ENCODE data around the gene NPAS2.

NPAS2 gene

DNA sequence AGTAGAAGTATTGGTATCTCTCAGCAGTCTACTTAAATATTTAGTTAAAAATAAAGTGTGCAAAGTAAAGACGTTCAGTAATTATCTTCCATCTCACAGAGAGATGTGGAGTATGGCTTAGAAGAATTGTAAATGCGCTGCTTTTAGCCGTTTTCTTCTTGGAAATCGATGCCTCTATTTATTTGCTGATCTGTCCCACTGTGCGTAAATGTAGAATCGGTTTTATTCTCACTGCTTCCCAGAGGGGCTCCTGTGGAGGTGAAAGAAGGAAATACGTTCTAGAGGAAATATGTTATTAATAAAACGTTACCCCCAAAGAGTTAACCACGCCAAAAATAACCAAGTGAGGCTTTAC lies 1.9 kb downstream of the NPAS2 start:
- DNase-seq (ENCODE audit: low spot score) = no peak

DNA sequence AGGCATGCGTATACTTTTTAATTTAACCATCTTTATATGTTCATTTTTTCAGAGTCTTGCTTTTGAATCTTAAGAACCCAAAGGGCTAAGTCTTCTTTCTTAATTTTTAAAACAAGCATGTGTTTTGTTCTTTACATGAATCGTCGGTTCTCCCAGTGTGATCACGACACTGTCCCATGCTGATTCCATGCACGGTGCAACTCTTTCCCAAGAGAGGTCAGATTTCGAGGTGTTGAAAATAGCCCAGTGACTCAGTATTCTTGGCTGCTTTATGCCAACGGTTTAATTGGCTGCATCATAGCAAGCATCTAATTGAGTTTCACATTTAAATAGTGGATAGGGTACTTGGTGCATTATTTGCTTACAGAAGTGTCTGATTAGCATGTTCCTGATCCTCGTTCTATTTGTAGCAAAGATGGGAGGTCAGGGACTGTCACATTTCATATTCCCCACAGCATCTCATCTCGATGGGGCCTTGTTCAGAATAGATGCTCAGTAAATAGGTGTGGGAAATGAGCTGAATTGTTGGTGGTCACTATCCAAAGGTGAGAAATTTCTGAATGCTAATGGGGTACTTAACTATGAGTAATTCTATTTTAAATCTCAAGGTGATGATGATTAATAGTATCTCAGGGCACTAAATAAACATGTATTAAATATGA lies 2.8 kb downstream of the NPAS2 start:
- DNase-seq (ENCODE audit: low spot score) = no peak

GRCh38 chr2:100823665-100824438 lies 3.9 kb downstream of the NPAS2 start:
- DNase-seq (ENCODE audit: low spot score) = no peak

GRCh38 chr2:100824842-100825241 lies 4.9 kb downstream of the NPAS2 start:
- DNase-seq (ENCODE audit: low spot score) = no peak

DNA sequence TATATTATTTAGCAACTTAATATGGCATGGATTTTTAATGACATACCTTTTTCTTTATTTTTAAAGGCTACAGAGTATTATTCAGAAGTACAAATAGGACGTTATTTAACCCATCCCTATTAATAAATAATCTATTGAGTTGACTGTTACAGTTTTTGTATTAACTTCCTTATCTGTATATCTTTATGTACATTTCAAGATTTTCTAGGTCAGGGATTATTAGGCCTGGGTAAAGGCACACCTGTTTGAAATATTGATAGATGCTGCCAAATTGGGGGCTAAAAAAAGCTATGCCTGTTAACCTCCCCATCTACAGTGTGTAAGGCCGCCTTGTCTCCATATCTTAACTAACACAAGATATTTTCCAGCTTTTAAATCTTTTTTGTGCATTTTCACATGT lies 6.6 kb downstream of the NPAS2 start:
- no peak for DNase-seq (ENCODE audit: low spot score)

GRCh38 chr2:100831158-100831750 lies 11.3 kb downstream of the NPAS2 start:
- no peak for DNase-seq (ENCODE audit: low spot score)

GRCh38 chr2:100831831-100832230 lies 11.9 kb downstream of the NPAS2 start:
- DNase-seq (ENCODE audit: low spot score) = no peak

DNA sequence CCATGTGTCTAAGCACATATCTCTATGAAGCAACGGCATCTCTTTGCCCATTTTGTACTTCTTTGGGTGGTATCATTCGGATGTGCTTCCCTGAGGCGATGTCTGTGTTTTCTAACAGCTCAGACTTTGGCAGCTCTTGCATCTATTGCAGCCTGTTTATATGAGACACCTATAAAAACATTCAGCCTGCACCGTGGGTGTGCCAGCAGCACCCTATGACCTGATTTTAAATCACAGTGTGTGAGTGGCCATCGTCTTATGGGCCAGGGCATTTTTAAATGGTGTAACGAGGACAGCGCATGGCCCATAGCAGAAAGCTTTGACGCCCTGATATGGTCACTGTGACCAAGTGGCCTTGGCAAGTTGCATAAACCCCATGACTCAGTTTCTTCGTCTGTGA lies 12.9 kb downstream of the NPAS2 start:
- no peak for DNase-seq (ENCODE audit: low spot score)

- DNase-seq (ENCODE audit: low spot score) = no peak
Measured at GRCh38 chr2:100833331-100833730, 13.4 kb downstream of the NPAS2 start.

- no peak for DNase-seq (ENCODE audit: low spot score)
Measured at GRCh38 chr2:100834221-100834620, 14.3 kb downstream of the NPAS2 start.

DNA sequence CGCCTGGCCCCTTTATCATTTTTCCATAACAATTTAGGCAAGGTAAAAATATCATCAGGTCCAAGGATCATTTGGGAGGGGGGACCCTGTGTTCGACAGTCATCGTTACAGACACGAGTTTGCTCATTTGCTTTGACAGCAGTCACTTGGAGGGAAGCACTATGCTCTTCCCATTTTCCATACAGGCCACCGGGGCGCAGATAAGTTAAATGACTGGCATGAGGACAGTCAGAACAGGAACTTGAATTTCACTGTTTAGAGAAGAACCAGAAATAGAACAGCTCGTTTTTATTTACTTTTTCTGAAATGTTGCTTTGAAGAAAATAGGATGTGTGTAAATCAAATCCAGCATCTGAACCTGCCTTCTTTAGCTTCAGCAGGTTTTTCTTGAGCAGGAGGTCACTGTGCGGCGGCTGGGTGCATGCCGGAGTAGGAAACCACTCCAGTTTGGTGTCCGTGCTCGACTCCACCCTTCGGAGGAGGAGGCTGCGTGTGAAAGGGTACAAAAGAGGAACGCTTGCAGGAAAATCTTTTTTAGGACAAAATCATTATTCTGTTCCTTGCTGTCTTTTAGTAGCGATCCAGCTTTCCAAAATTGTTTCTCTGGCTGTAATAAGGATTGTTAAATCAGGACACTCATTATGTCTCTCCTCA lies 15.2 kb downstream of the NPAS2 start:
- no peak for DNase-seq (ENCODE audit: low spot score)

- no peak for DNase-seq (ENCODE audit: low spot score)
Measured at GRCh38 chr2:100840519-100840918, 20.6 kb downstream of the NPAS2 start.

DNA sequence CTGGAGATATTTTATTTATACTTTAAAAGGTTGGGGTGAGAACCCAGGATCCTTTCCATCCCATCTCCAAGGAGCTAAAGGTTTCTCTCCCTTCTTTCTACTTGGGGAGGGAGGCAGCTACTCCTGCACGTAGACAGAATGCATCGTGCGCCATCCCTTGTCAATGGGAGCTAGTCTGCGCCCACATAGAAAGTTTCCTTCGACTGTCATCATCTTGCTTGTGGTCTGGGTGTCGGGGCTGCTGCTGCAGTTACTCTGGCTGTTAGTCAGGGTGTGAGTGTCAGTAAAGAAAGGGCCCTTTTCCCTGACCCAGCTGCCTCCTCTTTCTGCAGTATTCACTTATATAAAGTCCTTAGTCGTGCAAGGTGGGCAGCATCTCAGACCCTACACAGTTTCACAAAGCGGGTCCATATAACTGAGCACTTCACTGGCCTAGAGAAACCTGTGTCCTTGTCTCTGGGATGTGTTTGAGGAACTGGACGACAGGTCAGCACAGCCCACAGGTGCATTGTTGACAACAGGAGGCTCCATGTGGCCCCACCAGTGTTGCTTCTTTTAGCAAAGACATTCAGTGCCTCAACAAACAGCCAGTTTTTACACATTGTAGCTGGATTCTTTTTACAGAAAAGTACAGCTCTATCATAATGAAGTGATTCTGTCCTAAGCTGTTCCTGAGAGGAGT lies 22.4 kb downstream of the NPAS2 start:
- no peak for DNase-seq (ENCODE audit: low spot score)

GRCh38 chr2:100844514-100844913 lies 24.6 kb downstream of the NPAS2 start:
- DNase-seq (ENCODE audit: low spot score) = no peak

DNA sequence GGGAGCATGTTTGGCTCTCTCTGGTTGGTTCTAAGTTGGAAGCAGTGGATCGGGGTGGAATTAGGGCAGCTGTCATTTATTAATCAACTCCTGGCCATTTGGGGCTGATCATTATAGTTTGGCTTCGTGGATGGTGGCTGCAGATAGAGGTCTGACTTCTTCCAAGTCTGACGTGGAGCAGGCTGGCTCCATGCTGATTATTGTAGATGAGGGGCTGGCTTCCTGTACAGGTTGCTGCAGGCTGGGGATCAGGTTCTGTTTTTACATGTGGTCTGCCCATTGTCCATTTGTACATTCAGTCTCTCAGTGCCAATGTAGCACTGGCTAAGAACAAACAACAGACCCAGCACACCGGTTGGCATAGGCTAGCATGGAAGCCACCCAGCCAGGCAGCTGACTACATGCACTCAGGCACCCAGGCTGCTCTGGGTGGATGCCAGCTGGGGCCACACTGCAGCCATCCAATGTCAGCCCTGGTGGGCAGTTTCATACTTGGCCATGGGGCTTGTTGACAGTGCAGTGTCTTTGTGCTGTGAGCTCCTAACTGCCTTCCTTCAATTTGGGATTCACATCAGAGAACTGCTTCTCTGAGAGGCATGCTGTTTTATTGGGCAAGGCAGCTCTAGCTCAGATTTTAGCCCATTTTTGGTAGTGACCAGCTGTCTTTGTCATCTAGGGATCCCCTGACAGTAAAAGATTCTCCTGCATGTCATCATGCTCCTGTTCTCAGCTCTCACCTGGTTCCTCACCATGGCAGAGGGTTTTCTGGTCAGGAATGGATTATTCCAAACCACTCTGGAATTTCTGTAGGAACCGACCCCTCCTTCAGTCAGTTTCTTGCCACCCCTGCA lies 25.4 kb downstream of the NPAS2 start:
- DNase-seq (ENCODE audit: low spot score) = no peak

GRCh38 chr2:100846716-100847115 lies 26.8 kb downstream of the NPAS2 start:
- no peak for DNase-seq (ENCODE audit: low spot score)

- no peak for DNase-seq (ENCODE audit: low spot score)
Measured at GRCh38 chr2:100852447-100852846, 32.5 kb downstream of the NPAS2 start.

DNA sequence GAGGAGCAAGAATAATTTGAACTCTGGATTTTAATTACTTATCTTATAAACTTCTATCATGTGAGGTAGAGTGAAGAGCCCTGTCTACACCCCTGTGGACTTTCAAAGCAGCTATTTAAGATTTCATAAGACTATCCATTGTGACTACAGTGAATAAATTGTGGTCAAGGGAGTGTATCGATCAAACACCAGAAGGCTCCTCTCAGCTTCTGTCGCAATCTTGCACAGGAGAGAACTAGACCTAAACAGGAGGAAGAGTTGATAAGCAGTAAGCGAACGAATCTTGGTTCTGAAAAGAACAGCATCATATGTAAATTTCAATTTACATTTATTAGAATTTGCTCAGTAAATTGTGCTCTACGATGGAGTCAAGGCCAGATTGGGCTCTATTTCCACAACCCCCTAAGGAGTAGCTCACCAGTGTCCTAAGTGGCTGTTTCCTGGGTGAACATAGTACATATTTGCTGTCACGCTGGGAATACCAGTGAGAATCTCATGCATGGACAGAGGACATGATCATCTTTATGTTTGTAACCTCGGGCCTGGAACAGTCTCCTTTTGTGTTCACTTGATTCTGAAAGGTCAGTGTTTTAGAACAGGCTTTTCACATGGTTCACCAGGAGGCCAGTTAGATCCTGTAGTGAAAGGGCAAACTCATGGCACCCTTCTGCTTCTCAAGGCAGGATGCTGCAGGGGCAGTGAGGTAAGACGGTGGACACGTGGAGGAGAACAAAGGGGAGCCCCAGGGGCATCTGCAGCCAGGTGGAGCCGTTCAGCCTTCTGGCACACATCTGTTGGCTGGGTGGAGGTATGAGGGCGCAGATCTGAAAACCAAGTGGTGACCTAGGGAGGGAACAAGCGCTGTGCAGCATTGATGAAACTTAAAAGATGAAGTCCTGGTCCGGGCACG lies 33.3 kb downstream of the NPAS2 start:
- DNase-seq (ENCODE audit: low spot score) = no peak

DNA sequence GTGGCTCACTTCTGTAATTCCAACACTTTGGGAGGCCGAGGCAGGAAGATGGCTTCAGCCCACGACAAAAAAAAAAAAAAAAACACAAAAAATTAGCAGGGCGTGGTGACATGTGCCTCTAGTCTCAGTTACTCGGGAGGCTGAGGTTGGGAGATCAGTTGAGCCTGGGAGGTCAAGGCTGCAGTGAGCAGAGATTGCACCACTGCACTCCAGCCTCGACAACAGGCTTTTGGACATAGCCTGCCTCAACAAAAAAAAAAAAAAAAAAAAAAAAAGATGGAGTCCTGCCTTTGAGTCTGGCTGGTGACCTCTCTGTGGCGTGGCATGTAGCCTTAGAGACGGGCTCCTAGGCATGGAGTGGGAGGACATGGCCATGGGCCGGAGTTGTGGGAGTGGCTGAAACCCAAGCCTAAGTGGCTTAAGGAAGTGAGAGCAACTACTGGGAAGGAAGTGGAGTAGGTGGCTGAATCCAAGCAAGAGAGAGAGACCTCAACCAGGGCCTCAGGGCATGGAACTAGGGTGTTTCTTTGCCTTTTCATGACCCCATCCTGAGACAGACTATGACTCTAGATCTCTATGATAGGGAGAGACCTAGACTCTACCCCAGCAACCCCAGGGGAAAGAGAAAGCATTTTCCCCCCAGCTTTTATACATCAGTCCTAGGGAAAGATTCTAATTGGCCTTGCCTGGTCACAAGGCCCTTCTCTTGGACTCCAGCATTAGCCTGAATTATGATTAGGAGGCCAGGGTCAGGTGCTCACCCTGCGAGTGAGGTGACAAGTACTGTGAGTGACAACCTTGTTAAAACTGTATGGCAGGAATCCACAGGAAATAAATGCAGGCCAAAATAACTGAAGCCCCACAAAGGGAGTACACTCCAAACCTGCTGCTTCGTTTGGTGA lies 34.2 kb downstream of the NPAS2 start:
- DNase-seq (ENCODE audit: low spot score) = no peak
